HFF-Myc (cell line): ENCODE measurements around the gene SLC26A8.
"Not testable (repeated sequence)": the region's sequence is repeated elsewhere in the genome, so short reads cannot be mapped to it uniquely, and the experiment has no call there.

ENCODE experiments used
- DNase-seq: peaks from one replicate; pipeline ENCODE4 v3.0.0-alpha.2; 2011; ENCODE audit warnings: low read depth; ENCODE audit errors: extremely low read depth
- H3K4me3 ChIP-seq: replicated peaks from 2 replicates; pipeline ENCODE4 v1.5.1; 2011; ENCODE audit warnings: low read depth, mild to moderate bottlenecking, control low read depth, low read length
- TF ChIP-seq, protein P1 (sequence below): IDR thresholded peaks from 2 replicates; pipeline ENCODE4 v1.5.1; 2012; ENCODE audit warnings: mild to moderate bottlenecking, low read depth, low read length, control low read depth; ENCODE audit errors: missing control alignments

The SLC26A8 gene

DNA sequence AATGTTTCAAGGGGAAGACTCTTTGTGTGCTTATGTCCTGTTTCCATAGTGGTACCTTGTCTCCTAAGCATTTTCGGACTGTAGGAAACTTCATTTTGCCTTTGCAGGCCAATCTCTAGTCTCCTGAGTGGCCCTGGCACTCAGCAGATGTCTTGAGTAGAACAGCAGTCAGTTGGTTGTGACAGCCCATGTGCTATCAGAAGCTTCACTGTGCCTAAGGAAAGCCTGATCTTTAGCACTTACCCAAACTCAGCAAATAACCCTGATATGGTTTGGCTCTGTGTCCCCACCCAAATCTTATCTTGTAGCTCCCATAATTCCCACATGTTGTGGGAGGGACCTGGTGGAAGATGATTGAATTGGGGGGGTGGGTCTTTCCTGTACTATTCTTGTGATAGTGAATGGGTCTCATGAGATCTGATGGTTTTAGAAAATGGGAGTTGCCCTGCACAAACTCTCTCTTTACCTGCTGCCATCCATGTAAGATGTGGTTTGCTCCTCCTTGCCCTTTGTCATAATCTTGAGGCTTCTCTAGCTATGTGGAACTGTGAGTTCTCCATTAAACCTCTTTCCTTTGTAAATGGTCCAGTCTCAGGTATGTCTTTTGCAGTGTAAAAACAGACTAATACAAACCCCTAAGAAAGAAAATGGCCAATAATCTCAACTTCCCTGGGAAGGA lies 87.6 kb downstream of the SLC26A8 start:
- TF ChIP-seq, protein P1, sequence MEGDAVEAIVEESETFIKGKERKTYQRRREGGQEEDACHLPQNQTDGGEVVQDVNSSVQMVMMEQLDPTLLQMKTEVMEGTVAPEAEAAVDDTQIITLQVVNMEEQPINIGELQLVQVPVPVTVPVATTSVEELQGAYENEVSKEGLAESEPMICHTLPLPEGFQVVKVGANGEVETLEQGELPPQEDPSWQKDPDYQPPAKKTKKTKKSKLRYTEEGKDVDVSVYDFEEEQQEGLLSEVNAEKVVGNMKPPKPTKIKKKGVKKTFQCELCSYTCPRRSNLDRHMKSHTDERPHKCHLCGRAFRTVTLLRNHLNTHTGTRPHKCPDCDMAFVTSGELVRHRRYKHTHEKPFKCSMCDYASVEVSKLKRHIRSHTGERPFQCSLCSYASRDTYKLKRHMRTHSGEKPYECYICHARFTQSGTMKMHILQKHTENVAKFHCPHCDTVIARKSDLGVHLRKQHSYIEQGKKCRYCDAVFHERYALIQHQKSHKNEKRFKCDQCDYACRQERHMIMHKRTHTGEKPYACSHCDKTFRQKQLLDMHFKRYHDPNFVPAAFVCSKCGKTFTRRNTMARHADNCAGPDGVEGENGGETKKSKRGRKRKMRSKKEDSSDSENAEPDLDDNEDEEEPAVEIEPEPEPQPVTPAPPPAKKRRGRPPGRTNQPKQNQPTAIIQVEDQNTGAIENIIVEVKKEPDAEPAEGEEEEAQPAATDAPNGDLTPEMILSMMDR = no peak
- no peak overlapping the region for H3K4me3 ChIP-seq
- DNase-seq = no peak

DNA sequence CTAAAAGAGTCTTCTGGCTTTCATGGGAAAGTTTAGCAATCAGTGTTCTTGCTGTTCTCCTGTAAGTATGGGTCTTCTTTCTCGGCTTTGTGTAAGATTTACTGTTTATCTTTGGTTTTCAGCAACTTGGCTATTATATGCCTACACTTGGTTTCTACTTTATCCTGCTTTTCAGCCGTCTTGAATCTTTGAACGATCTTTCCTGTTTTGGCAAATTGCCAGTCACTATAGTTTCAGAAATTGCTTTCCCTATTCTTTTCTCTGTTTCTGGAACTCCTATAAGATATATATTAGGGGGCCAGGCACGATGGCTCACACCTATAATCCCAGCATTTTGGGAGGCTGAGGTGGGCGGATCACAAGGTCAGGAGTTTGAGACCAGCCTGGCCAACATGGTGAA lies 89.0 kb downstream of the SLC26A8 start:
- DNase-seq = no peak
- no peak overlapping the region for H3K4me3 ChIP-seq
- TF ChIP-seq, protein P1 = no peak

DNA sequence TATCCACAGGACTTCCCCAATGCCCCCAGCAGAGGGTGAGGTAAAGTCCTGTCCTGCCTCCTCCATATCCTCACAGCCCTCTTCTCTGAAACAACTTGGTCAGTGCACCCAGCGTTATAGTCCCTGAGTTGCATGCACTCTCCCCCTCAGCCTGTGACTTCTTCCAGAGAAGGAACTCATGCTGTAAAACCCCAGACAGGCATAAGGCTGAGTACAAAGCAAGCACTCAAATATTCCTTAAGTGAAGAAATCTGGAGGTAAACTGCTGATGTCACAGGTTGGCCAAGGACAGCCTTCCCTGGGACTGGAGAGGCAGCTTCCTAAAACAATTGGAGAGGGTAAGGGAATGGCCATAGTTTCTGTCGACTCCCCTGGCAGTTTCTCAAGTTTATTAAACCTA lies 90.6 kb downstream of the SLC26A8 start:
- H3K4me3 ChIP-seq = no peak overlapping the region
- TF ChIP-seq, protein P1 = no peak
- DNase-seq = no peak

DNA sequence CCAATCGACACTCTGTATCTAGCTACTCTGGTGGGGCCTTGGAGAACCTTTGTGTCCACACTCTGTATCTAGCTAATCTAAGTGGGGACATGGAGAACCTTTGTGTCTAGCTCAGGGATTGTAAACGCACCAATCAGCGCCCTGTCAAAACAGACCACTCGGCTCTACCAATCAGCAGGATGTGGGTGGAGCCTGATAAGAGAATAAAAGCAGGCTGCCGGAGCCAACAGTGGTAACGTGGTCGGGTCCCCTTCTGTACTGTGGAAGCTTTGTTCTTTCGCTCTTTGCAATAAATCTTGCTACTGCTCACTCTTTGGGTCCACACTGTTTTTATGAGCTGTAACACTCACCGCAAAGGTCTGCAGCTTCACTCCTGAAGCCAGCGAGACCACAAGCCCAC lies 92.6 kb downstream of the SLC26A8 start:
- not testable (repeated sequence) for H3K4me3 ChIP-seq, DNase-seq

DNA sequence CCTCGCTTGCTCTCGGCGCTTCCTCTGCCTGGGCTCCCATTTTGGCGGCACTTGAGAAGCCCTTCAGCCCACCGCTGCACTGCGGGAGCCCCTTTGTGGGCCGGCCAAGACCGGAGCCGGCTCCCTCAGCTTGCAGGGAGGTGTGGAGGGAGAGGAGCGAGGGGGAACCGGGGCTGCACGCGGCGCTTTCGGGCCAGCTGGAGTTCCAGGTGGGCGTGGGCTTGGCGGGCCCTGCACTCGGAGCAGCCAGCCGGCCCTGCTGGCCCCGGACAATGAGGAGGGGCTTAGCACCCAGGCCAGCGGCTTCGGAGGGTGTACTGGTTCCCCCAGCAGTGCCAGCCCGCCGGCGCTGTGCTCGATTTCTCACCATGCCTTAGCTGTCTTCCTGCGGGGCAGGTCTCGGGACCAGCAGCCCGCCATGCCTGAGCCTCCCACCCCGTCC lies 93.3 kb downstream of the SLC26A8 start:
- DNase-seq = no peak
- H3K4me3 ChIP-seq = no peak overlapping the region
- TF ChIP-seq, protein P1 = no peak

DNA sequence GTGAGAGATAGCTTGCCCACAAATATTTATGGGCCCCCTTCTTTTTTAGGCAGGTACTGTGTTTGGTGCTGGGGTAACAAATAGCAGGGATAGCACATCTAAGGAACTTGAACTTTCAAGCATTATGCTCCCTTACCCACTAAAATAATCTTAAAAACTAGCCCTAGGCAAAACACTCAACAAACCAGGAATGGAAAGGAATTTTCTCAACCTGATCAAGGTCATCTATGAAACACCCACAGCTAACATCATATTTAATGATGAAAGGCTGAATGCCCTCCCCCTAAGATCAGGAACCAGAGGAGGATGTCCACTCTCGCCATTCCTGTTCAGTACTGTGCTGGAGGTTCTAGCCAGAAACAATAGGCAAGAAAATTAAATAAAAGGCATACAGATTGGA lies 94.8 kb downstream of the SLC26A8 start:
- TF ChIP-seq, protein P1 = no peak
- no peak for DNase-seq
- H3K4me3 ChIP-seq = no peak overlapping the region

DNA sequence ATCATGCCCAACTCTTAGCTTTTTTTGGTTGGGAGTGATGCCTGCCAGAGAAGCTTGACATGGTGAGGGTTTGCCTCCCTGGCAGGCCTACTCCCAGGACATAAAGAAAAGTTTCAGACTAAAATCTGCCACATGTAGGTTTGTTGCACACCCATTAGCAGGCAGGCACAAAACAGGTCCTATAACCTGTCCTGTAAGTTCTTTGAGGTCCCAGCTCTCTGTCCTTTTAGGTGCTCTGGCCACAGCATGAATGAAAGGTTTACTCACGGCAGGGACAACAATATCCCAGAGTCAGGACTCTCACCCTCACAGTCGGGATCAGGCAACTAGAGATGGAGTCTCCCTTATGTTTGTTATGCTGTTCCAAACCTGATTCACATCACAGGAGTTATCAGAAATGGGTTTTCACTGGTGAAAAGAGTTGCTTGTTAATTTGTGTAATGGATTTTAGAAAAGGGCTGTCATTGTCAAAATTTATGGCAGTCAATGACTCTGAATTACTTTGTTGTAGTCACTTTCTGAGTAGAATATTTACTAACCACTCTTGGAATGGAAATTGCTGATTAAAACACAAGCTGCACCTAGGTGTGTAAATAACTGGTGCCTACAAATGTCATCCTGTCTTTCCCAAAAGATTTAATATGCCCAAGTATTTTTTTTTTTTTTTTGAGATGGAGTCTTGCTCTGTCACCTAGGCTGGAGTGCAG lies 97.8 kb downstream of the SLC26A8 start:
- no peak overlapping the region for H3K4me3 ChIP-seq
- TF ChIP-seq, protein P1 = no peak
- no peak for DNase-seq
